Loucy (cell line): ENCODE measurements around the gene ENKD1.

Experiments used
- H2AFZ ChIP-seq: fragments of 200-600 bp; sonication (generic); 2 replicates; pipeline ENCODE4 v1.6.0; 2016; ENCODE audit warnings: antibody characterized with exemption, mild to moderate bottlenecking, low read length, moderate library complexity
- H3F3A ChIP-seq: fragments of 200-600 bp; 2 replicates; pipeline ENCODE4 v1.6.0; 2016; ENCODE audit warnings: antibody characterized with exemption, low read depth, mild to moderate bottlenecking
- H3K27me3 ChIP-seq: fragments of 200-600 bp; sonication (generic); 2 replicates; pipeline ENCODE4 v1.6.1; 2014; ENCODE audit warnings: low read length, mild to moderate bottlenecking; ENCODE audit not compliant: insufficient read depth, poor library complexity, severe bottlenecking
- H3K36me3 ChIP-seq: fragments of 200-600 bp; sonication (generic); 2 replicates; pipeline ENCODE4 v1.6.1; 2016; ENCODE audit warnings: low read length; ENCODE audit not compliant: insufficient read depth
- H3K4me1 ChIP-seq: fragments of 200-600 bp; sonication (generic); 2 replicates; pipeline ENCODE4 v1.5.1; 2014; ENCODE audit warnings: low read length, mild to moderate bottlenecking; ENCODE audit not compliant: insufficient read depth, poor library complexity, severe bottlenecking
- H3K4me2 ChIP-seq: fragments of 200-600 bp; sonication (generic); 2 replicates; pipeline ENCODE4 v1.6.0; 2014; ENCODE audit warnings: antibody characterized with exemption, low read length, low read depth, mild to moderate bottlenecking; ENCODE audit not compliant: poor library complexity, severe bottlenecking
- H3K4me3 ChIP-seq: fragments of 200-600 bp; sonication (generic); 2 replicates; pipeline ENCODE4 v1.5.1; 2014; ENCODE audit warnings: low read length, mild to moderate bottlenecking, mixed read lengths; ENCODE audit not compliant: poor library complexity, severe bottlenecking
- H3K79me2 ChIP-seq: fragments of 200-600 bp; sonication (generic); 2 replicates; pipeline ENCODE4 v1.6.1; 2014; ENCODE audit warnings: low read length; ENCODE audit not compliant: insufficient read depth
- H3K9ac ChIP-seq: fragments of 200-600 bp; sonication (generic); 2 replicates; pipeline ENCODE4 v1.6.0; 2014; ENCODE audit warnings: mild to moderate bottlenecking, low read depth, low read length, moderate library complexity; ENCODE audit not compliant: poor library complexity, severe bottlenecking
- H3K9me2 ChIP-seq: fragments of 200-600 bp; sonication (generic); replicated peaks from 2 replicates; pipeline ENCODE4 v1.6.1; 2016; ENCODE audit warnings: low read depth, low read length, mixed read lengths
- H3K9me3 ChIP-seq: fragments of 200-600 bp; sonication (generic); 2 replicates; pipeline ENCODE4 v1.6.1; 2014; ENCODE audit warnings: mild to moderate bottlenecking, antibody characterized with exemption, low read length, low read depth; ENCODE audit not compliant: insufficient read depth
- H4K20me1 ChIP-seq: fragments of 200-600 bp; sonication (generic); 2 replicates; pipeline ENCODE4 v1.6.0; 2014; ENCODE audit warnings: antibody characterized with exemption, low read length, mild to moderate bottlenecking; ENCODE audit not compliant: insufficient read depth, poor library complexity, severe bottlenecking
- CTCF ChIP-seq: fragments of 200-600 bp; sonication (generic); conservative IDR thresholded peaks from 2 replicates; pipeline ENCODE4 v1.5.1; 2014; ENCODE audit warnings: mild to moderate bottlenecking, antibody characterized with exemption, low read length
- EZH2phosphoT487 ChIP-seq: fragments of 200-600 bp; IDR thresholded peaks from 2 replicates; pipeline ENCODE4 v1.6.1; 2018; ENCODE audit warnings: antibody characterized with exemption, mild to moderate bottlenecking, moderate library complexity, borderline replicate concordance

Gene ENKD1

GRCh38 chr16:67658849-67659674, 7.5 kb downstream of the ENKD1 start:
- Histone ChIP-seq H4K20me1 (peaks cover 22% of the 10 kb centered on the region), H2AFZ (no peak overlapping the region), H3F3A (no peaks in the 10 kb centered on the region), H3K9me2 (no peaks in the 10 kb centered on the region), H3K79me2 (peaks cover 15% of the 10 kb centered on the region; the same call in 1 of the 2 replicates), H3K4me3 (peak overlapping the region; percentile 76), H3K9ac (peak overlapping the region; percentile 71), H3K4me1 (peaks cover 9% of the 10 kb centered on the region), H3K36me3 (peaks cover 40% of the 10 kb centered on the region; the same call in 1 of the 2 replicates), H3K4me2 (peak overlapping the region; percentile 70), H3K9me3 (no peaks in the 10 kb centered on the region), H3K27me3 (no peaks in the 10 kb centered on the region)
- TF ChIP-seq EZH2phosphoT487: no peak
- TF ChIP-seq CTCF: no peak

GRCh38 chr16:67657751-67658518, 8.6 kb downstream of the ENKD1 start:
- TF ChIP-seq EZH2phosphoT487 (no peak), CTCF (no peak)
- H3K4me2 ChIP-seq: peak overlapping the region; percentile 70
- no peaks in the 10 kb centered on the region for H3K9me3 ChIP-seq

GRCh38 chr16:67657017-67657608, 9.4 kb downstream of the ENKD1 start:
- Histone ChIP-seq H3K4me3 (no peak overlapping the region), H3K9ac (no peak overlapping the region), H4K20me1 (peaks cover 22% of the 10 kb centered on the region), H3K9me2 (no peaks in the 10 kb centered on the region), H3K4me1 (peaks cover 9% of the 10 kb centered on the region), H3F3A (no peaks in the 10 kb centered on the region), H2AFZ (no peak overlapping the region), H3K9me3 (no peaks in the 10 kb centered on the region), H3K36me3 (peaks cover 43% of the 10 kb centered on the region; the same call in 1 of the 2 replicates), H3K4me2 (no peak overlapping the region), H3K27me3 (no peaks in the 10 kb centered on the region), H3K79me2 (peaks cover 18% of the 10 kb centered on the region; the same call in 1 of the 2 replicates)
- TF ChIP-seq CTCF (no peak), EZH2phosphoT487 (no peak)

More at GRCh38 chr16:67657751-67658518, 8.6 kb downstream of the ENKD1 start:
- Histone ChIP-seq H3K9me2 (no peaks in the 10 kb centered on the region), H4K20me1 (peaks cover 22% of the 10 kb centered on the region), H3K4me1 (peaks cover 9% of the 10 kb centered on the region), H3K9ac (no peak overlapping the region), H3K36me3 (peaks cover 40% of the 10 kb centered on the region; the same call in 1 of the 2 replicates), H3K79me2 (peaks cover 15% of the 10 kb centered on the region; the same call in 1 of the 2 replicates), H3K4me3 (no peak overlapping the region), H2AFZ (no peak overlapping the region), H3F3A (no peaks in the 10 kb centered on the region), H3K27me3 (no peaks in the 10 kb centered on the region)
